Central memory CD4-positive, alpha-beta T cell (primary cell): ENCODE measurements around the gene PTPN23.

ENCODE experiments used
- DNase-seq: peaks from one replicate; pipeline ENCODE4 v3.0.0; 2022

Gene PTPN23

DNA sequence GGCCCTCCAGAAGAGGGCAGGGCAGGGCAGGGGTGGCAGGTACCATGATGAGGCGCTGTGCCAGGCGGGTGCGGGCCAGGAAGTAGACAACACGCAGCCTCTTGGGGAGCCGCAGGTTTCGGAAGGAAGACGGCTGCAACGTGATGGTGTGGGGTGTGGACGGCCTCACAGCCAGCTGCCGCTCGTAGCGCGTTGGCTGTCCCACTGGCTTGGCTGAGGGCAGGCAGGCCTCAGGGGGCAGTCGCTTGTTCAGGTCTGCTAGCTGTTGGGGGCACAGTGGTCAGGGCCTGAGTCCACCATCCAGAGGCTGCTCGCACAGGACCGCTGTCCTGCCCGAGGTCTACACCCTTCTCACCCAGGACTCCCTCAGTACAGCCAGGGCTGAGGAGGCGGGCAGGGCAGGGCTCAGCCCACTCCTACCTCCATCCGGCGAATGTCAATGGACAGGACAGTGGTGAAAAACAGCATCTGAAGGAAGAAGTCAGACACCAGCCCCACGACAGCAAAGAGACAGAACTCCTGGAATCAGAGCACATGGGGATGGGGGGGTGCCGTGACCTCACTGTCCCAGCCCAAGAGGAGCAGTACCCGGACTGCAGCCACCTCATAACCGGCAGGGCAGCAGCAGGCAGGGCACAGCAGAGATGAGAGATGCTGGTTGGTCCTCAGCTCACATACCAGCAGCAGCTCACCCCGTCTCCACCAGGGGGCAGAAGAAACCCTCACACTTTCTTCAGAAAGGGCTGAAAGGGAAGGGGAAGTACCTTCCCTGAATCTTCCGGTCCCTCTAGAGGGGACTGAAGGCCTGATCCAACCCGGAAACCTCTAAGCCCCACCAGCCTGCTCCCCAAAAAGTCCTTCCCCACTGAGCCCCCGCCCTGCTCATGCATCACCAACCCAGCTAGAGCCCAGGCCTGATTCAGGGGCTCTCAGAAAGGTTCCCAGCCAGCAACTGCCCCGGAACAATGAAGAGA is 40.0 kb downstream of the PTPN23 start:
- peak; percentile 84 for DNase-seq

DNA sequence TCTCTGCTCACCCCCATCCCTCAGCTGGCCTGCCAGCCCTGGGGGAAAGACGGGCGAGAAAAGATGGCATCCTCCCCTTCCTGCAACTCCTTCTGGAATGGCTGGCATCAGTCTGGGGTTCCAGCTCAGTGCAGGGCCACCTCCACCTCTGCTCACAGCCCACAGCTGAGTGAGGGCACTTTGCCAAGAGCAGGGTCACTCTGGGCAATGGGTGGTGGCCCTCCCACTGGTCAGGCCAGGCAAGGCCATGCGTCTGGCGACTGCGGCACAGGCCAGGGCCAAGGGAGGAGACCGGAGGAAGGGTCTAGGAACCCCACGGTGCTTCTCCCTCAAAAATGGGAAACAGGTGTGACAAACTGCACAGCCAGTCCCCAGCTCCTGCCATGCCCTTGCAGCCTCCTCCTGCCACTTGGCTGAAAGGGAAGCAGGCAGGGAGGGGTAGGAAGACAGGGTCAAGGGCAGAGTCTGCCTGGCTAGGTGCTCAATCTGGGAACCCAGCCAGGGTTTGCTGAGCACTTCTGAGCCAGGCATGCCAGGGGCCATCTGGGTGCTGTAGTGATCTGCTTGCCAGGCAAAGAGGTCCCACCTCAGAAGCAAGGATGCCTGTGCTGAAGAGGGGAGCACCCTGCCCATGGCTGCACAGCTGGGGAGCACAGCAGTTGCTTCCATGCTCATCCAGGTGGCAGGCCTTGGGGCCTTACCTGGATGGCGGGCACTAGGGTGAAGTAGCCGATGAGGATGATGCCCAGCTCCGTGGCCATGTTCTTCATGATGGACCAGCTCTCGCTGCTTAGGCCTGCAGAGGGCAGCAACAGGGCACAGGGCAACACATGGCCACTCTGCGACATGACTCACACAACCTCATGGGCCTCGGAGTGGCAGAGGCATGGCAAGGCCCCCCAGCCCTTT is 41.2 kb downstream of the PTPN23 start:
- no peak for DNase-seq

DNA sequence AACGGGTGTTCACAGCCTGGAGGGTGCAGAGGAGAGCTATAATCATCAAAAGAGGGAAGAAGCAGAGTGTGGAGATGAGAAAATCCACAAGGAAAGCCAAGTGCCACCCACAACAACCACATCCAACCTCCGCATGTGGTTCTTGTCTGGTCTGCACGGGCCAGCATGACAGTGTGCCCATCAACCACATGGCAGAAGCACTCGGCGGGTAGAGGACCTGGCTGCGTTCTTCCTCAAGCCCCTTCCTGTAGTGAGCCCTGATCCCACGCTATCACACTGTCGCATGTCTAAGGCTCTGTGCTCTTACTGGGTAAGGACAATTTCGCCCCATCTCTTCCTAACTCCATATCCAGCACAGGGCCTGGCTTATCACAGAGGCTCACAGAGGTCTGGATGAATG is 41.9 kb downstream of the PTPN23 start:
- DNase-seq = no peak

GRCh38 chr3:47423548-47424145 is 42.8 kb downstream of the PTPN23 start:
- no peak for DNase-seq

DNA sequence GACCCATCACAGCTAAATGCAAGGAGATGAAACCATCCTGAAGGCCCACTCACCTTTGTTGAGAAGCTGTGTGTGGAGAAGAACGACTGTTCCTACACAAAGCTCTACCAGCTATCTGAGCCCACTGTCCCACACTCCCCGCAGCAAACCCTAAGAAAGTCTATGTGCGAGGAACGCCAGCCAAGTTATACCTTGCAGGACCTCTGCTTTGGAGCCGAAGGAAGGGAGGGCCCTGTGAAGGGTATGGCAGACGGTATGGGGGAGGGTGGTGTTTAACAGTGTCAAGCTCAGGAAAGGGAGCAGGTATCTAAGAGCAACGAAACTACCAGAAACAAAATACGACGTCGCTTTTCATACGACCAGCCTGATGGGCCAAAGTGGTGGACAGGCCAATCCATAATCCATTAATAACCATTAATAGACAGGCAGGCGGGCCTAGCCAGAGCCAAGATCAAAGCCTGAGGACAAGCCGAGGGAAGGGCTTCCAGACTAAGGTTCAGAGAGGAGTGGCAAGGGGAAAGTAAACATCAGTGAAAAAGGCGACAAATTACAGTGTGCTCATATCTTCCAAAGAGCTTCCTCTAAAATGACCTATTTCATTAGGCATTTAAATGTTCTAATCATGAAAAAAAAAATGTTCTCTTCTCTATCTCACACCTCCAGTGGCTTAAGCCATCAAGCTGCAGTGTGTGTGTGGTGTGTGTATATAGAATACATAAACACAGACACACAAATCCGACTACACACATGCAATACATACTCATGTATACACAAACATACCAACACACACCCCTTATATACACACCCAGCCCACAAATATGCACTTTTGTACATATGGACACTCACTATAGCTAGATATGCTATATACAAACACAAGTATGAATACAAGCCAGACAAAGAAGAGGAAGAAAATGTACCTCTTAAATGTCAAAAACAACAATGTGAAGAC is 43.9 kb downstream of the PTPN23 start:
- no peak for DNase-seq

DNA sequence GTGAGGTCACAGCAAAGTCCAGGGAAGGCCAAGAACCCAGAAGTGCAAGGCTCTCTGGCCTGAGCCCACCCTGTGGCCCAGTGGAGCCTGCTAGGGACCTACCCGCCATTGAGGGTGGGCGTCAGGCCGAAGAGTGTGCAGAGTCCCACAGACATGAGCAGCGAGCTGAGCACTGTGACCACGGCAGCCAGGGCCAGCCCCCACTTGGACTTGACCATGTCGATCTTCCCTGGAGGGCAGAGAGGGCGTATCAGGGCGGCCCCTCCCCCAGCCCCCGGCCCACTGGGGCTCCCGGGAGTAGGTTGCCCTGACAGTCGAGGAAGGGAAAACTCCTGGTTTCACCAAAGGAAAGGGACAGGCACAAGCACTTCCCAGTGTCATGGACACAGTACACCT is 44.6 kb downstream of the PTPN23 start:
- no peak for DNase-seq

GRCh38 chr3:47425959-47426358 is 45.1 kb downstream of the PTPN23 start:
- DNase-seq = no peak

GRCh38 chr3:47427866-47428265 is 47.0 kb downstream of the PTPN23 start:
- DNase-seq = no peak

DNA sequence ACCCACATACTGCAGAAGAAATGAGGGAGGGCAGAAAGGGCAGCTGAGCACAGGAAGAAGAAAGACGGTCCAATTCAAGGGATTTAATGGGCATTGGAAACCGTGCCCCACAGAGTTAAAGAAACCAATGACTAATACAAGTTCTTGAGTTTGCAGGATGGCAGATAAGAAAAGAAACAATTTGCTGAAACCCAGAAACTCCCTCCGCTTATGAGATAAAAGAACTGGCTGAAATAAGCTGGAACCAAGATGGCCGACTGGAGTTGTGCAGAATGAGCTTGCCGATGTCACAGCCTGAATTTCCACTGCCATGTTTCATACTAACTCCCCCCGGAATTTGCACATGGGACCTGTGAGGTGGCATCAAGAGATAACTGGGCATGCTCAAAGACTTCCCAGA is 47.8 kb downstream of the PTPN23 start:
- no peak for DNase-seq

DNA sequence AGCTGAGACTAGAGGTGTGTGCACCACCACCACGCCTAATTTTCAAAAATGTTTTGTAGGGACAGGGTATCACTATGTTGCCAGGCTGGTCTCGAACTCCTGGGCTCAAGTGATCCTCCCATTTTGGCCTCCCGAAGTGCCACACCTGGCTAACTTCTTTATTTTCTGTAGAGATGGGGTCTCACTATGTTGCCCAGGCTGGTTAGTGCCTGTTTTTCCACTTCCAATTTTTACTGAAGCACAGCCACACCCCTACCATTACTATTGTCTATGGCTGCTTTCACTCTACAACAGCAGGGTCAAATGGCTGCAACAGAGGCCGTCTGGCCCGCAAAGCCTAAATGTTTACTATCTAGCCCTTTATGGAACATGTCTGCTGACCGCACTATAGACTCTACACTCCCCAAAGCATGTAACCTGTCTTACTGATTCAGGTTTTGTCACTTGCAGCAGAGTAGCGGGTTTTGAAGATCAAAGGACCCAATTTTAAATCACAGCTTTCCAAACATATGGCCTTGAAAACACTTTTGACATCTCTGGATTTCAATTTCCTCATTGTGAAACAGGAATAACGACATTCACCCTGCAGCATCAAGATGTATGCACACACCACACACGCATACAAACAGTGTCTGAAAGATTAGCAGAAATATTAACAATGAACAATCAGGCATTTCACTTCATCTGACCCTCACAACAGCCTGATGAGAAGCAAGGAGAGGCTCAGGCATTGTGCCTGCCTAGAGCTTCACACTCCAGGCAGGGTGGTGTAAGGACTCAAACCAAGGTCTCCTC is 48.9 kb downstream of the PTPN23 start:
- DNase-seq = no peak

DNA sequence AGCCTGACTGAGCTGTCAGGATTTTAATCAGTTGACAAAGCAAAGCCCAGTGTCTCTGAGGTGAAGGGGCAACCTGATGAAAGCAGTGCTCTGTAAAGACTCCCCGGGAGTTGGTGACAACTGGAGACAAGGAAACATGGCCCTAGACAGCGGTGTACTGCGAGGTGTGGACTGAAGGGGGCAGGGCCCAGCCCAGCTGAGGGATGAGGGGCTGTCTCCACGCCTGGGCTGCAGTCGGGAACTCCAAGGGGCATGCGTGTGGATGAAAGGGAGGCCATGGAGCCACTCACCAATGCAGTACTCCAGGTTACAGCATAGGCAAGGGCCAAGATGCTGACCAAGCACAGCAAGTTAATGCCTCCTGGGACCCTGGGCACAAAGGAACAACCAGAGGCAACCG is 49.8 kb downstream of the PTPN23 start:
- DNase-seq = no peak

DNA sequence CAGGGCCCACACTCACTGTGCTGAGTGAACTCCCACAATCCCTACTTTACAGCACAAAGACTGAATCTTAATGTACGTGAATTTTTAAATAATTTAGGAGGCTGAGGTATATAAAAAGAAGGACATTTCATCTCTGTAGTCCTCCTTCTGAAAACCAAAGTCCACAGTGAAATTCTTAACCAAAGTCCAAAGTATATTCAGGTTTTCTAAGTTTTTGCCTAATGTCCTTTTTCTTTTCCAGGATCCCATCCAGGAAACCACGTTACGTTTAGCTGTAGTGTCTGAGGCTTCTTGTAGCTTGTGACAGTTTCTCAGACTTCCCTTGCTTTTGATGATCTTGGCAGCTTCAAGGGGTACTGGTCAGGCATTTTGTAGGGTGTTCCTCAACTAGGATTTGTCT is 50.4 kb downstream of the PTPN23 start:
- no peak for DNase-seq

DNA sequence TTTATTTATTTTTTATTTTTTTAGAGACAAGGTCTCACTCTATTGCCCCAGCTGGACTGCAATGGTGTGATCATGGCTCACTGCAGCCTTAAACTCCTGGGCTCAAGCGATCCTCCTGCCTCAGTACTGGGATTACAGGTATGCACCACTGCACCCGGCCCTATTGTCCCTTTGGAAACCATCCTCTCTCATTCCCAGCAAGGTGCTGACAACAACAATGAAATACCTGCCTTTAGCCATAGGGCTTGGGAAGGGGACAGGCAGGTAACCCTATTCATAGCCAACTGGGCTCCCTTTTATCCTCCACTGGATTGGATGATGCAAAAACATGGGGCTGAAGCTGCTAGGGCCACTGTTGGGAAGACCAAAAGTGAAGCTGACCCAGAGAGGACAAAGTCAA is 51.9 kb downstream of the PTPN23 start:
- DNase-seq = no peak

DNA sequence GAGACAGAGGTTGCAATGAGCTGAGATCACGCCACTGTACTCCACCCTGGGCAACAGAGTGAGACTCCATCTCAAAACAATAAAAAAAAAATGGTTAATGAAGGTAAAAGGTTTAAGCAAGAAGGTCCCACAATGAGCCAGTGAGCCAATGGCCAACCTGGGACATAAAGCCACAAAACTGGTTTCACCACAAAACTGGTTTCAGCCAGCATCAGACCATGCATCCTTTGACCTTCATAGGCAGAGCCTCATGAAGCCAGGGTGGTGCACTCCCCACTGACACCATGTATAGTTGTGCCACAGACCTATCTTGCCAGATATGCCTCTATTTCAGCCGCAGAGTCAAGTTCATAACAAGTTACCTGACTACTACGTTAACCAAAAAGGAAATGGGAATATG is 53.0 kb downstream of the PTPN23 start:
- no peak for DNase-seq

DNA sequence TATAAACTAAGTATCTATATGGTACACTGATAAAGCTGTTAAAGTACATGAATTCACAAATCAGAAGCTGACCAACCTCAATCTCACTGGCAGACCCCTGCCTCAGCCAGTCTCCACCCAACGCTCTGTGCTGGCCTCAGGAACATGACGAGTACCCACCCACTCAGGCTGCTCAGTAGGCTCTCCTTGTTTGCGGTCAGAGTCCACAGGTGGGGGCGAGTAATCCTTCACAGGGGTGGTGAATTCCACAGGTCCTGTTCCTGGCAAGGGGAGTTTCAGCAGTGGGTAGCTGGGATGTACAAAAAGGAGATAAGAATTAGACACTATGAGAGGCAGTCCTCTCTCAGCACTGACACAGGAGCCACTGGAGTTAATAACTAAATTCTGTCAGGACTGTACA is 54.0 kb downstream of the PTPN23 start:
- no peak for DNase-seq

DNA sequence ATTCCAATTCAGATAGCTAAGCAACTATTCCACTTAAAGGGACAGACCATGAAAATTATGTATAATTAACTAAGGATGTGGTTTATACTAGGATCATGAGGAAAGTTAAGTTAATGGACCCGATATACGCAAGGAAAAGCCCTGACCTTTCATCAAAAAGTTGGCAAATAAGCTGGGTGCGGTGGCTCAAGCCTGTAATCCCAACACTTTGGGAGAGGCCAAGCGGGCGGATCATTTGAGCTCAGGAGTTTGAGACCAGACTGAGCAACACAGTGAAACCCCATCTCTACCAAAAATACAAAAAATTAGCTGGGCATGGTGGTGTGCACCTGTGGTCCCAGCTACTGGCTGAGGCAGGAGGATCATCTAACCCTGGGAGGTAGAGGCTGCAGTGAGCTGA is 55.4 kb downstream of the PTPN23 start:
- DNase-seq = no peak

DNA sequence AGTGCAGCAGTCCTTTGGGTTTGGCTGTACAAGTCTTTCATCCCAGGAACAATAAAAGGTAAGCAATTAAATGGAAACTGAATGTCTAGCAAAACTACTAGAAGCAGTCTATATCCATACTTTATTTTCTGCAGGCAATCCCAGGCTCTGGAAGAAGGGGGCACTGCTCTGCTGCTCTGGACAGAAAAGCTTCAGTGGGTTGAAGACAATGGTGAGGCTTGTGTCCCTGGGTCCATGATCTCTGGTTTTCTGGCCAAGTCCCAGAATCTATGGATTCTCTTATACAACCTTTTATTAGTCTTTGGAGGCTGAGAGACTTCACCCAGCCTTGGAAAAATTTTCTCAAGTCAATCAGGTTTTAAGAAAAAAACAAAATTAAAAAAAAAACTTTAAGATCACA is 59.3 kb downstream of the PTPN23 start:
- no peak for DNase-seq

GRCh38 chr3:47441796-47442551 is 61.2 kb downstream of the PTPN23 start:
- DNase-seq = no peak

DNA sequence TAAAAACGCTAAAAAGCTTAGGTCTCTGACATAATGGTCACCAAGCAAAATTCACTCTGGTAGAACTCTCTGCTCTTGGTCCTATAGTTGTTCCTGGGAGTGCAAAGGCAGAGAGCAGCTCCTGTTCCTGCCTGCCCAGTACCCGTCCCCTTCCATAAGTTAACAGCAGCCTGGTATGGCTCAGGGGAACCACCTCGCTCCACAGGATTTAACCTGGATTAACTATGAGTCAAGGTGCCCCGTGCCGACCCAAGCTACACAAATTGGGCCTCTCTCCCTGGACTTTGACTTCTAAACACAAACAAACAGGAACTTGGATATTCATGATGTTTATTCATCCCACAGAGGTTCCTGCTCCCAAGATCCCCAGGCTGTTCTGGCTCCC is 62.8 kb downstream of the PTPN23 start:
- DNase-seq = no peak

DNA sequence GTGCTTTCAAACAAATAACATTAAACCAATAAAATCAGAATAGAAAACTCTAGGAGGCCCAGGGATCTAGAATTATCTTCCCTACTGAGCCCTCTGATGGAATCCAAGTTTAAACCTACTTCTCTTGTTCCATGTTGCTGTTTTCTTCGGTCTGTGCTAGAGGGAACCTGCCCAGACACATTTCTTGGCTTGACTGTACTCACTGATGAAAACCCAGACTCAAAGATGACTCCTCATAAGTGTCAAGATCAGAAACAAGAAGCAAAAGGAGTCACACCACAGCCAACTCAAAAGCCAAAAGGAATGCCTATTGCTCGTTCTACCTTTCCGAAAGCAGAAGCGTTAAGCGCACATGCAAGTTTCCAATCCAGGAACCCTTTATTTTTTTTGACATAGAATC is 63.3 kb downstream of the PTPN23 start:
- DNase-seq = no peak
